Prostate gland (tissue), 2 donors: ENCODE results near the gene ZNF148. TPM values are rescaled to one million over a fixed set of nuclear protein-coding genes. Genes with fewer than 3 reads are reported as not detected.

Experiments
- DNase-seq: peaks from one replicate; pipeline ENCODE4 v3.0.0-alpha.2; 2019; ENCODE audit warnings: low spot score
- H3K27ac ChIP-seq, 2 donors: fragments of 200-600 bp; sonication (generic); 2 replicates each; pipeline ENCODE4 v1.5.1; 2017 to 2019
- H3K27me3 ChIP-seq: fragments of 200-600 bp; sonication (generic); replicated peaks from 2 replicates; pipeline ENCODE4 v1.5.1; 2019; ENCODE audit not compliant: insufficient read depth
- H3K36me3 ChIP-seq, 2 donors: fragments of 200-600 bp; sonication (generic); 1 replicate in 1 of 2; 2 replicates in 1 of 2; pipeline versions ENCODE4 v1.5.1 to v1.8.1; 2017 to 2019
- H3K4me1 ChIP-seq: fragments of 200-600 bp; sonication (generic); replicated peaks from 2 replicates; pipeline ENCODE4 v1.5.1; 2019
- H3K4me3 ChIP-seq, 2 donors: fragments of 200-600 bp; sonication (generic); 2 replicates each; pipeline ENCODE4 v1.5.1; 2017 to 2019
- H3K9me3 ChIP-seq: fragments of 200-600 bp; sonication (generic); 2 replicates; pipeline ENCODE4 v1.5.1; 2017
- POLR2A ChIP-seq: fragments of 450-650 bp; IDR thresholded peaks from one replicate; pipeline ENCODE4 v1.6.1; 2016; ENCODE audit warnings: antibody characterized with exemption, mild to moderate bottlenecking
- POLR2AphosphoS5 ChIP-seq: sonication (generic); formaldehyde crosslinking; IDR thresholded peaks from one replicate; pipeline ENCODE4 v1.6.1; 2017; ENCODE audit warnings: antibody characterized with exemption
- WGBS: methylation state at CpG from one replicate; pipeline ENCODE4 v1.1.5; 2018; 5-methylcytosine and 5-hydroxymethylcytosine counted together
- intact Hi-C: fragments of 100-400 bp; cut with DNase I; formaldehyde crosslinking; loops from one replicate; pipeline ENCODE4 v1.14.2; 2022
- total RNA-seq, 2 donors: library from RNA; depleted of rRNA; stranded (reverse); fragments of >200 nt; gene quantifications; one replicate each; pipeline ENCODE4 v1.1.0, GENCODE V29; 2016
- TF ChIP-seq, protein P1 (sequence below), 4 experiments: fragments of 200-600 bp in 2 of 4; fragments of 450-650 bp in 2 of 4; sonication (generic) in 2 of 4; IDR thresholded peaks; 1 replicate in 3 of 4; 2 replicates in 1 of 4; pipeline ENCODE4 v1.5.1; 2016 to 2019; ENCODE audit warnings: antibody characterized with exemption in 4 of 4, mild to moderate bottlenecking in 2 of 4, moderate library complexity in 2 of 4

Gene ZNF148
- total RNA-seq, 2 donors from 2014 or later, result 26.9 to 28.5 TPM

DNA sequence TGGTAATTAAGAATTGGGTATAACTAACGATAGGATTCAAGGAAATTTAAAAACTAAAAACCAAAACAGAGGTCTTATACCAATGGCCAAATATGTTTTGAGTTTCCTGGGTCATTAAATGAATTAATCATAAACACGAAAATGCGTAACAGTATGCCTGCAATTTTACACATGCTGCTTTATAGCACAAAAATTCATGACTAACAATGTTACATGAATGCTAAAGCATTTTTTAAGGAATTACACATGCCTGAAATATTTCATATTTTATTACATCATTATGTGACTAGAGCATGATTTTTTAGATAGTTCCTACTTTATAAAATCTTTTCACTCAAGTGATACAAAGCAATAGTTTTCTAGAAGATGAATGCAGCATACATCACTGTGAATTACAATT is 74.7 kb downstream of the ZNF148 start:
- Histone ChIP-seq H3K4me1 (no peaks in the 10 kb centered on the region), H3K4me3 (no peak overlapping the region), H3K27me3 (no peaks in the 10 kb centered on the region), H3K36me3 (no peaks in the 10 kb centered on the region), H3K9me3 (no peaks in the 10 kb centered on the region), H3K27ac (no peak overlapping the region)
- intact Hi-C loops, result no loop called here
- TF ChIP-seq POLR2AphosphoS5 (no peak), POLR2A (no peak)
- TF ChIP-seq, protein P1, sequence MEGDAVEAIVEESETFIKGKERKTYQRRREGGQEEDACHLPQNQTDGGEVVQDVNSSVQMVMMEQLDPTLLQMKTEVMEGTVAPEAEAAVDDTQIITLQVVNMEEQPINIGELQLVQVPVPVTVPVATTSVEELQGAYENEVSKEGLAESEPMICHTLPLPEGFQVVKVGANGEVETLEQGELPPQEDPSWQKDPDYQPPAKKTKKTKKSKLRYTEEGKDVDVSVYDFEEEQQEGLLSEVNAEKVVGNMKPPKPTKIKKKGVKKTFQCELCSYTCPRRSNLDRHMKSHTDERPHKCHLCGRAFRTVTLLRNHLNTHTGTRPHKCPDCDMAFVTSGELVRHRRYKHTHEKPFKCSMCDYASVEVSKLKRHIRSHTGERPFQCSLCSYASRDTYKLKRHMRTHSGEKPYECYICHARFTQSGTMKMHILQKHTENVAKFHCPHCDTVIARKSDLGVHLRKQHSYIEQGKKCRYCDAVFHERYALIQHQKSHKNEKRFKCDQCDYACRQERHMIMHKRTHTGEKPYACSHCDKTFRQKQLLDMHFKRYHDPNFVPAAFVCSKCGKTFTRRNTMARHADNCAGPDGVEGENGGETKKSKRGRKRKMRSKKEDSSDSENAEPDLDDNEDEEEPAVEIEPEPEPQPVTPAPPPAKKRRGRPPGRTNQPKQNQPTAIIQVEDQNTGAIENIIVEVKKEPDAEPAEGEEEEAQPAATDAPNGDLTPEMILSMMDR (IDR thresholded peaks at IDR 0.05), result no peak
- WGBS, result 94% methylated on average over 3 of the region's 3 CpGs
- DNase-seq, result no peak

DNA sequence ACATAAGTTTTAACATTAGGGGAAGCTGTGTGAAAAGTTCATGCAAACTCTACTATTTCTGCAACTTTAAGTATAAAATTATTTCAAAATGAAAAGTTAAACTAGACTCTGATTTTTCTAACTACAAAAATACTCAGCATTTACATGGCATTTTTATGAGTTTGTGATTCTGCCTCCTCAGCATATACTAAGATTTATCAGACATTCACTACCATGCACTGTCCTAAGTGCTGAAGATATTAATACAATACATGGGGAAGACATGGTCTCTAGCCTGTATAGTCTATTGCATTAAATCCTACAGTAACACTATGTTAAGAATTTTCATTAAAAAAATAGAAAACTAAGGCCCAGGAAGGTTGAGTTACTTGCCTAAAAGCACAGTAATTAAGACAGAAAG is 80.7 kb downstream of the ZNF148 start:
- Histone ChIP-seq H3K27me3 (no peaks in the 10 kb centered on the region), H3K4me3 (no peak overlapping the region), H3K36me3 (no peaks in the 10 kb centered on the region), H3K4me1 (no peaks in the 10 kb centered on the region), H3K9me3 (no peaks in the 10 kb centered on the region), H3K27ac (no peak overlapping the region)
- intact Hi-C loops, result no loop called here
- TF ChIP-seq, protein P1 (IDR thresholded peaks at IDR 0.05), result no peak
- TF ChIP-seq POLR2AphosphoS5, result no peak
- no peak for TF ChIP-seq POLR2A
- DNase-seq, result no peak

DNA sequence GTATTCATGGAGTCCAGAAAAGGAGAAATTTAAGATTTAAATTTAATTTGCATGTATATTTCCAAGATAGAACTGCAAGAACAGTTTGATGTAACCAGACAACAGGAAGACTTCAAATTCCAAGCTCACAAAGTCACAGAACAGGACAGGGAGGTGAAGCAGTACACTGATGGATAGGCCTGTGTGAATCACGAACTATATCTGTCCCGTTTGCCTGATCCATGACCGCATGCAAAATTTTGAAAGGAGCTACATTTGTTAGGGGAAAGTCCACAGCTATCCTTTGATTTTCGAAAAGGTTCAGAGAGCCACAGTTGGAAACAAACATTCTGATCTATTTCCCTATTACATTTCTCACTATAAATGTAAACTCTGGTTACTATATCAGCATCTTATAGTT is 83.1 kb downstream of the ZNF148 start:
- TF ChIP-seq POLR2AphosphoS5 (no peak), POLR2A (no peak)
- TF ChIP-seq, protein P1 (IDR thresholded peaks at IDR 0.05), result no peak

DNA sequence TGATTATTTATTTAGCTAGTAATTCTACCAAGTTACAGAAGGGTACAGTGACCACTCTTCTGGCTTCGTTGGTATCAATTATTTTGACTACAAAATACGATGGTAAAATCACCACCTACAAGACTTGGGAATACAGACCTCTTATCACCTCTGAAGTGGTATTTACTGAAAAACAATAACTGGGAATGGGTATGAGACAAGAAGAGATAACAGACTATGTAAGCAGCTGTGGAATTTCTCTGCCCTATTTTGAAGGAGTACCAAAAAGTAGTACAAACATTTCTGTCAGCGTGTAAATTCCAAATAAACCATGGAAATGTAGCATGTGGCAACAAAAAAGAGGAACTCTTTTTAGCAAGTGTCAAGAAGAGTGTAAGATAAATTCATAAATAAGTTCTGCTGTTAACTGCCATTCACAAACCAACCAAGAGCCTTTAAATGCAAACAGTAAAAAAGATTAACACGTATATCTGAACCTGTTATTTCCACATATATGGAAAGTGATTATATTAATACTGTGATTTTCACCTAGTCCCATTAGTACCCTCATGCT is 85.6 kb downstream of the ZNF148 start:
- no peak for DNase-seq
- no peaks in the 10 kb centered on the region for H3K9me3 ChIP-seq
- TF ChIP-seq POLR2AphosphoS5, result no peak
- TF ChIP-seq, protein P1 (IDR thresholded peaks at IDR 0.05), result no peak
- TF ChIP-seq POLR2A, result no peak
- WGBS, result 82% methylated on average over 4 of the region's 4 CpGs
- H3K4me3 ChIP-seq, result no peak overlapping the region
- H3K27ac ChIP-seq, result no peak overlapping the region
- no peaks in the 10 kb centered on the region for H3K4me1 ChIP-seq
- no peaks in the 10 kb centered on the region for H3K27me3 ChIP-seq
- intact Hi-C loops, result no loop called here
- no peaks in the 10 kb centered on the region for H3K36me3 ChIP-seq

More for the DNA sequence above, 83.1 kb downstream of the ZNF148 start:
- Histone ChIP-seq H3K4me3 (no peak overlapping the region), H3K27ac (no peak overlapping the region), H3K27me3 (no peaks in the 10 kb centered on the region), H3K9me3 (no peaks in the 10 kb centered on the region), H3K4me1 (no peaks in the 10 kb centered on the region), H3K36me3 (no peaks in the 10 kb centered on the region)
- no peak for DNase-seq
- WGBS, result 95% methylated on average over 4 of the region's 4 CpGs
- intact Hi-C loops, result no loop called here

DNA sequence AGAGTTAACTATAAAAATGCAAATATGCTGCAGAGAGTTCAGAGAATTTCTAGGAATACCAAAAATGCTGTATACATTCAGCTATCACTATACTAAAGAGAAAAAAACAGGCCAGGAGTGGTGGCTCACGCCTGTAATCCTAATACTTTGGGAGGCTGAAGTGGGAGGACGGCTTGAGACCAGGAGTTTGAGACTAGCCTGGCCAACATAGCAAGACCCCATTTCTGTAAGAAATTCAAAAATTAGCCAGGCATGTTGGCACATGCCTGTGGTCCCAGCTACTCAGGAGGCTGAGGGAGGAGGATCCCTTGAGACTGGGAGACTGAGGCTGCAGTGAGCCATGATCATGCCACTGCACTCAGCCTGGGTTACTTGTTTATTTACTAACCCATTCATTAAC is 87.9 kb downstream of the ZNF148 start:
- Histone ChIP-seq H3K27ac (no peak overlapping the region), H3K27me3 (no peaks in the 10 kb centered on the region), H3K4me1 (no peaks in the 10 kb centered on the region), H3K9me3 (no peaks in the 10 kb centered on the region), H3K4me3 (no peak overlapping the region), H3K36me3 (no peaks in the 10 kb centered on the region)
- WGBS, result 96% methylated on average over 2 of the region's 2 CpGs
- no peak for DNase-seq
- intact Hi-C loops, result no loop called here
- no peak for TF ChIP-seq POLR2AphosphoS5
- TF ChIP-seq POLR2A, result no peak
- TF ChIP-seq, protein P1 (IDR thresholded peaks at IDR 0.05), result no peak
